AG09319 (cell line): ENCODE measurements around the gene COL23A1.

Experiments
- DNase-seq: peaks from one replicate; pipeline ENCODE4 v3.0.0-alpha.2; 2010; ENCODE audit warnings: low read depth; ENCODE audit errors: extremely low read depth
- CTCF ChIP-seq: IDR thresholded peaks from 2 replicates; pipeline ENCODE4 v1.5.1; 2011; ENCODE audit warnings: low read depth, mild to moderate bottlenecking, inconsistent platforms, low read length, moderate library complexity

The COL23A1 gene

DNA sequence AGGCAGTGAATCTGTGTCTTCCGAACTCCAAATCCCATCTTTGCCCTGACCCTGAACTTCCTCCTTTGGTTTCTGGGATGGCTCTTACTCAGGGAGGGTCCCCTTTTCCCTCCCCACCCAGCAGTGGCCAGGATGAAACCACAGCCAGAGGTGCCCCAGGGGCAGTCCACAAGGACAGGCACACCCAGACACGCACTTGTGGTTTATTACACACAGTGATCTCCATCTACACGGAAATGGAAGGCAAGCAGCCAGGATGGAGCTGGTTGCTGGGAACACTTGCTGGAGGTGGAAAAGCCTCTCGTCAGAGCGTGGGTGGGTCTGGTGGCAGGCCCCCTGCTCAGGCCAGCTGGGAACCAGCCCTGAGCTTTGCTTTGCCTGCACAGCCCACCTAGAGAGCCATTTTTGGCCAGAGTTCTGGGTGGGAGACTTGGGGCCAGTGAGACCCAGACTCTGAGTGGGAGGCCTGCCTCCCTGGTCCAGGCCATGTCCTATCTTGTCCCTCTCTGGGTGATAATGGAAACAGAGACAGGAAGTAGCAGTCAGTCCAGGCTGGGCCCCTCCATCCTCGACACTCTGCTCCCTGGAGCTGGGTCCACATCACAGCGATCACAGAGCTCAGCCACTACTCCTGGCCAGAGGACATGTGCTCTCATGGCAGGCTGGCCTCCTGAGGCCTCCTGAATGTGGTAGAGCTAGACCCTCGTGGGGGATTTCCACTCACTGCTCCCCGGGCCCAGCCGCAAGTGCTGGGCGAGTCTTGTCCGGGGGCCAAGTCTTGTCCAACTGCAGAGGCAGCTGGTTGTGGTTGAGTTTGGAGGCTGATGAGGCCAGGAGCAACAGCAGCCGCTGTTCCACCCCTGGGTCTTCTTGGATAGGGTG, 352.5 kb downstream of the COL23A1 start:
- DNase-seq: no peak
- TF ChIP-seq CTCF: no peak

- no peak for DNase-seq
- no peak for TF ChIP-seq CTCF
Observed at GRCh38 chr5:178236679-178237078, 353.5 kb downstream of the COL23A1 start.

- DNase-seq: no peak
- no peak for TF ChIP-seq CTCF
Observed at GRCh38 chr5:178236126-178236525, 354.1 kb downstream of the COL23A1 start.

- no peak for DNase-seq
- TF ChIP-seq CTCF: no peak
Observed at GRCh38 chr5:178235588-178235974, 354.6 kb downstream of the COL23A1 start.

DNA sequence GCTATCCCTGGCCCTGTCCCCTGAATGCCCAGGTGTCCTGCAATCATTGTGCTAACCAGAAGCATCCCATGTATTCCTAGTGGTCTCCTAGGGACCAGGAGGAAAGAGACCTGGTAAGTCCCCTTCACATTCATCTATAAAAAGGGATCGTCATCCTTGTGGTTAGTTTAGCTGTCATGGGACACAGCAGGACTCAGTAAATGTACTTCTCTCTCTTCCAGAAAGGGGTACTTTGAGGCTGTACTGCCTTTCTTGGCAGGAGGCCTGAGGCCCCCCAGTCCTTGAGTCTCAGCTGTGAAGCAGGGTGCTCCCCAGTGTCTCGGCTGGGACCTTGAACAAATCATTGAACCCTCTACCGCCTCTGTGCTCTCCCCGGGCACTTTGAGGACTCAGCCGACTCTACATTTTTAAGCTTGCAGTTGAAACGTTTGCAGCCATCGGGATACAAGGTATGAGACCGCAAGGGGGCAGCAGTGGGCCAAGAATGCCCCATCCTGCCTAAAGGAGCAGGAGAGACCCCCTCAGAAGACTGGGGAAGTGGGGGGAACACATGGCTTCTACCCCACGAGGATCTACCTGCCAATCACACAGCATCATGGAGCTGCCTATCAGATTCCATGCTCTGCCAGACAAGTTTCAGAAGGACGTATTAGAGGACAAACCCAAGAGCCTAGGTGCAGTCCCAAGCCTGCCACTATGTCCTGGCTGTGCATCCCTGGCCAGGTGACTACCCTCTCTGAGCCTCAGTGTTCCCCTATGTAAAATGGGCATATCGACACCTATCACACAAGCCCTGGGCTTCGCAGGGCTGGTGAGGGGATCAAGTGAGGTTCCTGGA, 355.2 kb downstream of the COL23A1 start:
- TF ChIP-seq CTCF: peak; percentile 72
- no peak for DNase-seq

GRCh38 chr5:178234121-178234749, 356.0 kb downstream of the COL23A1 start:
- no peak for DNase-seq
- no peak for TF ChIP-seq CTCF

DNA sequence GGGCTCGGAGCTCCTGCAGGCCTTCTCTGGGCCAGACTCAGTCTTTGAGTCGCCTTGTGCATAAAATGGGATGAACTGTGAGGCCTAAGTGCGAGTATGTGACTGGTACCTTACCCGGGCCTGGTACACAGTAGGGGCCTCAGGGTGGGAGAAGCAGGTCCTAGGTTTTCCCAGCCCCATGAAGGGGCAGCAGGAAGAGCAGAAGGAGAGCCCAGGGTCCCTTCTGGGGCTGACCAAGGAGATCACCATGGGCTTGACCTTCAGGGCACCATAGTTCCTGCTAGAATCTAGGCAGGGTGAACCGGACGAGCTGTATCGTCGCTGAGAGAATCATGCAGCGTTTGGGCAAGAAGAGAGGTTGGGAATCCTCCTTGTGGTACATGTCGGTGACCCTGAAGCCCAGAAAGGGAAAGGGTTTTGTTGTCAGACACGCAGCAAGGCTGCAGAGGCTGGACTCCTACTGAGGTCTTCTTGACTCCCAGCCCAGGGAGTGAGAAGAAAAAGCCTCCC, 357.2 kb downstream of the COL23A1 start:
- no peak for TF ChIP-seq CTCF
- DNase-seq: no peak
